H9 (cell line): ENCODE measurements around the gene HIPK2. TPM values are rescaled to one million over a fixed set of nuclear protein-coding genes. Genes with fewer than 3 reads are reported as not detected.

Experiments
- DNase-seq: peaks from one replicate; pipeline ENCODE4 v3.0.0-alpha.2; 2017
- H2AFZ ChIP-seq: one replicate; pipeline ENCODE4 v1.6.1; 2013; ENCODE audit warnings: mild to moderate bottlenecking, low read length, control low read depth, moderate library complexity
- H2AK5ac ChIP-seq: 2 replicates; pipeline ENCODE4 v1.6.1; 2013; ENCODE audit warnings: low read length, control low read depth, mixed read lengths; ENCODE audit not compliant: insufficient read length
- H2BK120ac ChIP-seq: one replicate; pipeline ENCODE4 v1.6.1; 2013; ENCODE audit warnings: low read depth, mild to moderate bottlenecking, low read length, control low read depth, inconsistent platforms; ENCODE audit not compliant: poor library complexity, severe bottlenecking
- H2BK12ac ChIP-seq: 2 replicates; pipeline ENCODE4 v1.6.1; 2013; ENCODE audit warnings: low read length, control low read depth, mixed read lengths, low read depth; ENCODE audit not compliant: insufficient read length
- H2BK15ac ChIP-seq: 2 replicates; pipeline ENCODE4 v1.6.1; 2013; ENCODE audit warnings: low read depth, low read length, control low read depth
- H2BK20ac ChIP-seq: one replicate; pipeline ENCODE4 v1.6.1; 2013; ENCODE audit warnings: low read depth, mild to moderate bottlenecking, low read length, control low read depth, inconsistent platforms; ENCODE audit not compliant: poor library complexity, severe bottlenecking
- H2BK5ac ChIP-seq: 2 replicates; pipeline ENCODE4 v1.6.1; 2013; ENCODE audit warnings: low read length, control low read depth, mixed read lengths; ENCODE audit not compliant: insufficient read length
- H3K14ac ChIP-seq: 2 replicates; pipeline ENCODE4 v1.6.1; 2013; ENCODE audit warnings: low read length, control low read depth; ENCODE audit not compliant: insufficient read depth
- H3K18ac ChIP-seq: 2 replicates; pipeline ENCODE4 v1.6.1; 2013; ENCODE audit warnings: low read depth, mild to moderate bottlenecking, mixed read lengths, low read length, control low read depth; ENCODE audit not compliant: insufficient read length
- H3K23ac ChIP-seq: 2 replicates; pipeline ENCODE4 v1.6.1; 2013; ENCODE audit warnings: low read length, control low read depth, mixed read lengths, low read depth; ENCODE audit not compliant: insufficient read length
- H3K23me2 ChIP-seq: 2 replicates; pipeline ENCODE4 v1.6.1; 2013; ENCODE audit warnings: low read depth, mild to moderate bottlenecking, mixed read lengths, low read length, control low read depth; ENCODE audit not compliant: insufficient read length, poor library complexity, severe bottlenecking
- H3K27ac ChIP-seq: 2 replicates; pipeline ENCODE4 v1.5.1; 2013; ENCODE audit warnings: low read length, control low read depth, mixed read lengths, low read depth; ENCODE audit not compliant: insufficient read length
- H3K27me3 ChIP-seq: 2 replicates; pipeline ENCODE4 v1.6.1; 2013; ENCODE audit warnings: low read length, control low read depth, inconsistent platforms; ENCODE audit not compliant: insufficient read depth
- H3K4ac ChIP-seq: 2 replicates; pipeline ENCODE4 v1.6.1; 2013; ENCODE audit warnings: low read depth, mild to moderate bottlenecking, control low read depth, inconsistent platforms, low read length, moderate library complexity
- H3K4me1 ChIP-seq: 2 replicates; pipeline ENCODE4 v1.6.1; 2013; ENCODE audit warnings: low read length, control low read depth, inconsistent platforms; ENCODE audit not compliant: insufficient read depth
- H3K4me2 ChIP-seq: 2 replicates; pipeline ENCODE4 v1.6.1; 2013; ENCODE audit warnings: low read length, control low read depth, mixed read lengths; ENCODE audit not compliant: insufficient read length, insufficient read depth
- H3K56ac ChIP-seq: 2 replicates; pipeline ENCODE4 v1.6.1; 2013; ENCODE audit warnings: low read depth, mild to moderate bottlenecking, mixed read lengths, low read length, control low read depth; ENCODE audit not compliant: insufficient read length
- H3K79me1 ChIP-seq: 2 replicates; pipeline ENCODE4 v1.6.1; 2013; ENCODE audit warnings: low read depth, mild to moderate bottlenecking, moderate library complexity, low read length, control low read depth, inconsistent platforms; ENCODE audit not compliant: insufficient read depth, poor library complexity, severe bottlenecking
- H3K79me2 ChIP-seq: 2 replicates; pipeline ENCODE4 v1.6.1; 2013; ENCODE audit warnings: low read length, control low read depth, inconsistent platforms; ENCODE audit not compliant: insufficient read depth
- H3K9ac ChIP-seq: 2 replicates; pipeline ENCODE4 v1.6.1; 2013; ENCODE audit warnings: low read length, control low read depth, mixed read lengths; ENCODE audit not compliant: insufficient read length; ENCODE audit errors: extremely low read depth
- H3K9me3 ChIP-seq: one replicate; pipeline ENCODE4 v1.6.1; 2013; ENCODE audit warnings: low read depth, low read length, inconsistent platforms; ENCODE audit not compliant: control insufficient read depth
- H3T11ph ChIP-seq: one replicate; pipeline ENCODE4 v1.6.1; 2013; ENCODE audit warnings: mild to moderate bottlenecking, low read length, control low read depth, inconsistent platforms
- H4K20me1 ChIP-seq: one replicate; pipeline ENCODE4 v1.6.1; 2013; ENCODE audit not compliant: control insufficient read depth, insufficient read length, insufficient read depth
- H4K5ac ChIP-seq: 2 replicates; pipeline ENCODE4 v1.6.1; 2013; ENCODE audit warnings: low read depth, mild to moderate bottlenecking, mixed read lengths, low read length, control low read depth; ENCODE audit not compliant: insufficient read length
- H4K8ac ChIP-seq: replicated peaks from 2 replicates; pipeline ENCODE4 v1.6.1; 2013; ENCODE audit warnings: low read length, control low read depth, mixed read lengths, low read depth; ENCODE audit not compliant: insufficient read length
- H4K91ac ChIP-seq: 2 replicates; pipeline ENCODE4 v1.6.1; 2013; ENCODE audit warnings: low read depth, mild to moderate bottlenecking, moderate library complexity, mixed read lengths, low read length, control low read depth; ENCODE audit not compliant: insufficient read length
- H3K27ac Mint-ChIP-seq, 3 experiments: 2 replicates in 2 of 3; 3 replicates in 1 of 3; pipeline ENCODE4 v1.8.0; 2020 to 2021; ENCODE audit warnings: mixed read lengths in 3 of 3, mild to moderate bottlenecking in 1 of 3, moderate library complexity in 1 of 3
- H3K27me3 Mint-ChIP-seq: 2 replicates; pipeline ENCODE4 v1.8.0; 2021; ENCODE audit warnings: low read depth, mild to moderate bottlenecking, moderate library complexity, mixed read lengths
- H3K36me3 Mint-ChIP-seq, 3 experiments: 2 replicates in 2 of 3; 3 replicates in 1 of 3; pipeline ENCODE4 v1.8.0; 2020 to 2021; ENCODE audit warnings: low read depth in 3 of 3, mixed read lengths in 3 of 3; ENCODE audit not compliant: insufficient read depth in 1 of 3
- H3K4me1 Mint-ChIP-seq, 2 experiments: 2 replicates each; pipeline ENCODE4 v1.8.0; 2020; ENCODE audit warnings: mixed read lengths in 2 of 2
- H3K4me3 Mint-ChIP-seq, 2 experiments: 2 replicates in 1 of 2; 3 replicates in 1 of 2; pipeline ENCODE4 v1.8.0; 2020 to 2021; ENCODE audit warnings: mild to moderate bottlenecking in 2 of 2, mixed read lengths in 2 of 2, moderate library complexity in 1 of 2
- H3K9me3 Mint-ChIP-seq, 2 experiments: 2 replicates in 1 of 2; 3 replicates in 1 of 2; pipeline ENCODE4 v1.8.0; 2020; ENCODE audit warnings: mild to moderate bottlenecking in 2 of 2, mixed read lengths in 2 of 2, moderate library complexity in 1 of 2
- CTCF ChIP-seq: fragments of 200-600 bp; sonication (generic); conservative IDR thresholded peaks from 3 replicates; pipeline ENCODE4 v1.8.0; 2021; ENCODE audit warnings: antibody characterized with exemption, mild to moderate bottlenecking
- WGBS: extraction: QIAGEN DNeasy Blood & Tissue Kit; methylation state at CpG from one replicate; pipeline ENCODE4 v1.1.7; 2013; ENCODE audit warnings: missing lambda C conversion rate, low lambda C conversion rate, mixed read lengths; ENCODE audit not compliant: insufficient read length; ENCODE audit errors: extremely low coverage; 5-methylcytosine and 5-hydroxymethylcytosine counted together
- total RNA-seq: library from RNA; stranded (reverse); gene quantifications from 2 replicates; pipeline ENCODE4 v1.2.1, GENCODE V29; 2021

The HIPK2 gene
- total RNA-seq, 1 experiment from 2014 or later: 21.9 TPM

GRCh38 chr7:139735912-139736595, 41.7 kb downstream of the HIPK2 start:
- no peak overlapping the region for H4K5ac ChIP-seq
- H3K4me3 Mint-ChIP-seq: no peak overlapping the region
- no peak overlapping the region for H3K18ac ChIP-seq
- H2BK15ac ChIP-seq: no peak overlapping the region
- no peak overlapping the region for H2AFZ ChIP-seq
- no peak overlapping the region for H2AK5ac ChIP-seq
- H3K27ac Mint-ChIP-seq: peak overlapping the region in 1 of 3 experiments; percentile 47; a peak in 2 of 7 replicates
- no peaks in the 10 kb centered on the region for H3K79me1 ChIP-seq
- H4K91ac ChIP-seq: no peak overlapping the region
- H3K27ac ChIP-seq: no peak overlapping the region
- no peaks in the 10 kb centered on the region for H3K4me1 ChIP-seq
- H3T11ph ChIP-seq: no peak overlapping the region
- H3K27me3 Mint-ChIP-seq: no peaks in the 10 kb centered on the region
- H3K56ac ChIP-seq: no peak overlapping the region
- DNase-seq: no peak
- no peaks in the 10 kb centered on the region for H4K20me1 ChIP-seq
- peaks cover 0 to 5% (median 3%) of the 10 kb centered on the region in 3 experiments; a peak in 3 of 7 replicates for H3K36me3 Mint-ChIP-seq
- TF ChIP-seq CTCF: no peak
- no peak overlapping the region for H2BK120ac ChIP-seq
- no peak overlapping the region for H2BK20ac ChIP-seq
- no peak overlapping the region for H3K9ac ChIP-seq
- no peak overlapping the region for H4K8ac ChIP-seq
- H3K23me2 ChIP-seq: no peaks in the 10 kb centered on the region
- H3K9me3 Mint-ChIP-seq: no peaks in the 10 kb centered on the region
- H3K4me1 Mint-ChIP-seq: peaks cover 19 to 23% of the 10 kb centered on the region in 2 experiments
- H3K23ac ChIP-seq: no peak overlapping the region
- H3K4me2 ChIP-seq: no peak overlapping the region
- H3K14ac ChIP-seq: peak overlapping the region; percentile 51; the same call in 1 of the 2 replicates
- no peaks in the 10 kb centered on the region for H3K9me3 ChIP-seq
- no peaks in the 10 kb centered on the region; the same call in 1 of the 2 replicates for H3K79me2 ChIP-seq
- H2BK12ac ChIP-seq: no peak overlapping the region
- no peak overlapping the region for H2BK5ac ChIP-seq
- H3K27me3 ChIP-seq: no peaks in the 10 kb centered on the region; the same call in 1 of the 2 replicates
- no peak overlapping the region for H3K4ac ChIP-seq
- no CpG with 5 or more reads among the region's 9 CpGs for WGBS
